GM18873 (cell line): ENCODE measurements around the gene MAP4.

Source experiments
- ATAC-seq: cut with Tn5 transposase; IDR thresholded peaks from one replicate; pipeline ENCODE4 v1.9.1; 2021; ENCODE audit warnings: mild to moderate bottlenecking, moderate library complexity, moderate number of reproducible peaks; ENCODE audit not compliant: unreplicated experiment, low FRiP score

Gene MAP4

DNA sequence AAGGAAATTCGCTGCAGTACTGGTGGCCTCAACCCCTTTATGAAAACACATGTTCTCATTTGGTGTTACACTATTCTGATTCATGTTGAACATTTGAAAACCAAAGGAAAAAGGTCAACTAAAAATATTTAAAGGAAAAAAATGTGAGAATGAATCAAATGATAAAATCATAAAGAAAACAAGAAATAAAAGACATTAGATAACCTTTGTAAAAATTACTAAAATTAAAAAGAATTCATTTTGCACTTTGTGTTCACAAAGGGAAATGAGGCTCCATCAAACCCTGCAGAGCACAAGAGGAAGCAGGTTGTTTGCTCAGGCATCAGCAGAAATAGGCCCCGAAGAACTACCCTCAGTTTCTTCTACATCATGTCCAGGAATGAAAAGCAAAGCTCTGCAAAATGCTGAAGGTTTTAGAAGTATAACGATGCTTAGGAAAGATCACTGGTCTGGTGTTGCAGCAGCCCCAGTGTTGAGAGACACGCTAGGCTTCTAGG, 41.2 kb downstream of the MAP4 start:
- no peak for ATAC-seq

DNA sequence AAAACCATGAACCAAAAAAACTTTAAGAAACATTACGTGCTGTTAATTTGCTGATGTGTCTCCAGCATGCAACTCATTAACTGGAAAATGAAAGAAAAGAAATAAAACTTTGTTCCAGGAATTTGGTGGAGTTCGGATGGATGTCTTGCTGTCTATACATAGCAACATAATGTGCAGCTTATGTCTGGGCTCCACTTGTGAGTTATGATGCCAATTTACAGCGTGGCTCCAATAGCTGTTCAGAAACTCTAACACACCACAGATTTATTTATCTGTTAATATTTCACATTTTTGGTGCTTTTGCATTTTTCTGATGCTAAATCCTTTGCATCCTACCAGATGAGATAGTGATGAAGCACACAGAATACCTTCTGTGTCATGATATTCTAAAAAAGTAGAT, 45.1 kb downstream of the MAP4 start:
- no peak for ATAC-seq

DNA sequence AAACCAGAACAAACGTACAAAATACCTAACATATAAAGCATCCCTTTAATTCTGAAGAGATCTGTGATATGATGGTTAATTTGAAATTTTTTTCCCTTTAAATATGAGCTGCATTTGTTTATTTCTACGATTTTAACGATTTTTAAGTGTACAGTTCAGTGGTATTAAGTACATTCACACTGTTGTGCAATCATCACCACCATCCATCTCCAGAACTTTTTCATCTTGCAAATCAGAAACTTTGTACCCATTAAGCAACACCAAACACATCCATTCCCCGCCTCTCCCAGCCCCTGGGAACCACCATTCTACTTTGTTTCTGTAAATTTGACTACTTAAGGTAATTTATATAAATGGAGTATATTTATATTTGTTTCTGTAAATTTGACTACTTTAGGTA, 51.5 kb downstream of the MAP4 start:
- ATAC-seq: no peak

DNA sequence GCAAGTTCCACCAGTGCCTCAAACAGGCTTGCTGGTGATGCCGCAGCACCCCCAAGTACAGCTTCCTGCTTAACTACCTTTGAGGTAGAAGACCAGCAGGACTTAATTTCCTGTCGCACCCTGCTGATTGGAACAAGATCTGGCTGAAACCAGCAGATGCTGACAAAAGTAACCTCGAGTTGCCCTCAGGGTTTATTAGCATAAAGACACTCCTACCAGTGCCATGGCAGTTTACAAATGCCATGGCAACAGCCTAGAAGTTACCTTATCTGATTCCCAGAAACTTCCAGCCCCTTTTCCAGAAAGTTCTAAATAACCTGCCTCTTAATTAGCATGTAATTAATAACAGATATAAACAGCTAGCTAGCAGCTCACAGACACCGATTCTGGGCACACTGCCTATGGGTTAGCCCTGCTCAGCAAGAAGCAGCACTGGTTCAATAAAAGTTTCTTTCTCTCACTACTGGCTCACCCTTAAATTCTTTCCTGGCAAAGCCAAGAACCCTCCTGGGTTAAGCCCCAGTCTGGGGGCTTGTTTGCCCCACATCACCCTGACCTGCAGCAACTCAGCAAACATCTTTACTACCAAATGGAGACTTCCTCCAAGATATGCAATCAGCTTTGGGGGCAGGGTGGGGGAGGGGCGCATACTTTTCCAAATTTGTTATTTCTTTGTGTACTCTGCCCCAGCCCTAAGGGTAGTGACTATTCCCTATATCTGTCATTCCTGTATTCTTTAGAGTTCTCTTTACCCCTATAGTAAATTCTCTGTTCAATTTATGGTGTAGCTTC, 54.2 kb downstream of the MAP4 start:
- ATAC-seq: no peak

DNA sequence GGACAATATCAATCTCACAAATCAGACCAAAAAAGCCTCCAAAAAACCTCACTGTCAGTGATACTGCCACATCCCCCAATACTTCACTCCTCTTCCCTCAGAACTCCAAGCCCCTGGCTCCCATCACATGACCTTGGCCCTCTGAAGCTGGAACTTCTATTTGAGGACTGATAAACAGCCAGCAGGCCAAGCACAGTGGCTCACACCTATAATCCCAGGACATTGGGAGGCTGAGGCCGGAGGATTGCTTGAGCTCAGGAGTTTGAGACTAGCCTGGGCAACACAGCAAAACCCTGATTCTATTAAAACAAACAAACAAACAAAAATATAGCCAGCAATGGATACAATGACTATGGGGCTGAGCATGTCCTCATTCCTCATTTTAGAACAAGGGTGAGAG, 55.2 kb downstream of the MAP4 start:
- ATAC-seq: no peak

DNA sequence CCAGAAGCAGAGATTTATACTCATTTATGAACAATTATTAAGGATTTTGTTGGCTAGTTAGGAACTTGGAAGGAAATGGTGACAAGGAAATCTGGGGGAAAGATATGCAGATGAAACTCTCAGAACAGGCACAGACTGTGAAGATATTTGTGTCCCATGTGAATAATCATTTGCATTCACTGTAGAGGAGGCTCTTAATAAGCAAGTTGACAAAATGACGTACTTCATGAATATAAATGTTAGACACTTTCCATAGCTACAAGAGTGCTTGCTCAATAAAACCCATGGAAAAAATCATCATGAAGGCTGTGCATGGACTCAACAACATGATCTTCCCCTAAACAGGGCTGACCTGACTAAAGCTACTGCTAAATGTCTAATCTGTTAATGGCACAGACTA, 59.7 kb downstream of the MAP4 start:
- no peak for ATAC-seq

DNA sequence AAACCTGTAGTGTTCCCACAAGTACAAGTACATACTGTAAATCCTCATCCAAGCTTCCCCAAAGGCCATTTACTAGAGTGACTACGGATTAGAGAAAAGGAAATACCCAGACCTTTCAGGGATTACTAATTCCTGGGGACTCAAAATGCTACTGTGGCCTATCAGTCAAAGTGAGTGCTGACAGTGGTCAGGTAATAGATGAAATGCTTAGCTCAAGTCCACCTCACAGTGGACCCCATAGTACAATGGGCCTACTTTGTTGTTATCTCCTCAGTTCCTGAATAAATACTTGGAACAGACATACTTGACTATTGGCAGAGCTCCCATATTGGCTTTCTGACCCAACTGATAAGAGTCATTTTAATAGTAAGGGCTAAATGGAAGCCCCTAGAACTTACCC, 61.6 kb downstream of the MAP4 start:
- ATAC-seq: no peak

DNA sequence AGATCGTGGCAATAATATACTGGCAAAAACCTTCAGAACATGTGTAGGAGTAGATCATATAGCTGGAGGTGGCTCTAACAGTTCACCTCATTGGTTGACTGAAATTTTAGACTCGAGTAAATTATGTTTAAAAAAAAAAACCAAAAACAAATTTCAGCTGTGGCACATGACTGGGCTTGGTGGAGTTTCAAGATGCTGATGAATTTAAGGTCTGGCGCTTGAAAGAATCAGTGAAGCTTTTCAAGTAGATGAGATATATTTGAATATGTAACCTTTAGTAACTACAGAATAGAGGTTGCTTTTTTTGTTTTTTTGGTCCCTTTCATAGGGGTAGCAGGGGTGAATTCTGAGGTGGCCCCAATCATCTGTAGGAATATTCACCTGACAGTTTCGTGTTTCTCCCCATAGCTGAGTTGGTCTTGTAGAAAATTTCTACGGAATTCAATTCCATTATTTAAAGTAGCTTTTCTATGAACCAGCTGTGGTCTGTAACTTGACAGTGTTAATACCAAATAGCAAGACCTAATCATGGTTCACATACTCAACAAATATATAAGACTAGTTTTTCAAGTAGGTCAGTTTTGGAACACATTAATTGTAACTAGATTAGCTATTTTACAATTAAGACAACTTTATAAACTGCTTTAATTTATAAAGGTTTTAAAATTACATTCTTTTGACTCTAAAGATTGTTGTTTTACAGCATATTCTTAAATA, 65.6 kb downstream of the MAP4 start:
- no peak for ATAC-seq

DNA sequence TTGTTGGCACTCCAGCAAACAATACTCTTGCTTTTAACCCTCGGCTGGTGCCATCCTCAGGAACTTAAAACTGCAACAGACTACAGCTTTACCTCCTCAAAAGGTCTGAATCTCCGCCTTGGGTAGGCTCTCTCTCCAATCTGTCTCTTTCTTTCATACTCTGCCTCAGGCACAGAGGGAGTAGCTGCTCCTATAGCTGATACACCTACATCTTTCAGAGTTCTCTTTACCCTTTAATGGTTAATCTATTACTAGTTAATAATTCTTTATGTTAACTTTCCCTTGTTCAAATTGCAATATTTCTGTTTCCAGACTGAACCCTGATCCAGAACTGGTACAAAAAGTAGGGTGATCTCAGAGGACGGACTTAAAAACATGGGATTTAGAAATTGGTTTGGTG, 66.2 kb downstream of the MAP4 start:
- ATAC-seq: no peak

DNA sequence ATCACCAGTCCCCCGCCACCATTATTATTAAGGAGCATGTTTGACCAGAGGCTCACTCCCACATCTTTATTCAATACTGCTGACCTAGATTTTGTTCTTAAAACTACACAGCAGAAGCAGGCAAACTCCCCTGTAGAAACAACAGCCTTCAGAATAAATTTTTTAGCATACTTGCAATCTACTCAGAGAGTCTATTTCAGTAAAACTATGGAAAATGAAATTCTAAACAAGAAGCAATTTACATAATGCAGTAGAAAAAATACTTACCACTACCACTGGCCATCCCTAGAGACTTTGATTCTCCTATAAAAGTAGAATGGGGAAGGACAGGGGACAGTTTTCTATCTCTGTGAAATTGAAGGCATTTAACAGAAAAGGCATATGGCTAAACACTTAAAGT, 76.0 kb downstream of the MAP4 start:
- no peak for ATAC-seq

DNA sequence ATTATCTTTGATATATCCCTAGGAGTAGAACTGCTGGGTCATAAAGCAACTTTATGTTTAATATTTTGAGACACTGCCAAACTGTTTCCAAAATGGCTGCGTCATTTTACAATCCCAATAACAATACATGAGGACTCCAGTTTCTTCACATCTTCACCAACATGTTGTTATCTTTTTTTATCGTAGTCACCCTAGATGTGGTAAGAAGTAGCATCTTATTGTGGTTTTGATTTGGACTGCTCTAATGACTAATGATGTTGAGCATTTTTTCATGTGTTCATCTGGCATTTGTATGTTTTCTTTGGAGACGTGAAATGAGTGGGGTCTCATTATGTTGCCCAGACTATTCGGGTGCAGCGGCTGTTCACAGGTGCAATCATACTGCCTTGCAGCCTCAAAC, 83.8 kb downstream of the MAP4 start:
- no peak for ATAC-seq

DNA sequence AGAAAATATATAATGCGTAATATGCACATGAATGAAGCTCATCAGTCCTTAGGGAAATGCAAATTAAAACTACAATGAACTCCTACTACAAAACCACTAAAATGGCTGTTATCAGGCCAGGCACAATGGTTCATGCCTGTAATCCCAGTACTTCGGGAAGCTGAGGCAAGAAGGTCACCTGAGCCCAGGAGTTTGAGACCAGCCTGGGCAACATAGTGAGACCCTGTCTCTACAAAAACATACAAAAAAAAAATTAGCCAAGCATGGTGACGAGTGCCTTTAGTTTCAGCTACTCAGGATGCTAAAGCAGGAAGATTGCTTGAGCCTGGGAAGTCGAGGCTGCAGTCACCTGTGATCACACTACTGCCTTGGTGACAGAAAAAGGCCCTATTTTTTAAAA, 85.2 kb downstream of the MAP4 start:
- ATAC-seq: no peak

DNA sequence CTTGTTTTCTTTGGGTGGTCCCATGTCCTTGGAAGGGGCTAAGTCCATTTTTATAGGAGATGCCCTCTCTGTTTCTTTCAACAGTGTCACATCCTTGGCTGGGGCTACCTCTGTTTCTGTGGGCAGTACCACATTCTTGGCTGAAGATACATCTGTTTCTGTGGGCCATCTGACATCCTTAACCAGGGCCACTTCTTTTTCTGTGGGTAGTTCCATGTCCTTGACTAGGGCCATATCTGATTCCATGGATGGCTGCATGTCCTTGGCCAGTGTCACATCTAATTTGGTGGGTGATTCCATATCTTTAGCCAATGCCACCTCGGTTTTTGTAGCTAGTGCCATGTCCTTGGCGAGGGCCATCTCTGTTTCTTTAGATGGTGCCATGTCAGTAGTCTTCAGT, 99.5 kb downstream of the MAP4 start:
- no peak for ATAC-seq

DNA sequence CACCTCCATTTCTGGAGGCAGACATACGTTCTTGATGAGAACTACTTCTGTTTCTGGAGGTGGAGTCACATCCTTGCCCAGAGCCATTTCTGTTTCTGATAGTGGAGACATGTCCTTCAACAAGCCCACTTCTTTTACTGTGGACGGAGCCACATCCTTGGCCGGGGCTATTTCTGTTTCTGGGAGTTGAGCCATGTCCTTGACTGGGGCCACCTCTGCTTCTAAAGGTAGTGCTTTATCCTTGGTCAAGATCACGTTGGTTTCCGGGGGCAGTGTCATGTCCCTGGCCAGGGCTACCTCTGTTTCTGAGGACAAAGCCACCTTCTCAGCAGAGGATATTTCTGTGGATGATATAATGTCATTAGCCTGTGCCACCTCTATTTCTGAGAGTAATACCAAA, 100.0 kb downstream of the MAP4 start:
- no peak for ATAC-seq

DNA sequence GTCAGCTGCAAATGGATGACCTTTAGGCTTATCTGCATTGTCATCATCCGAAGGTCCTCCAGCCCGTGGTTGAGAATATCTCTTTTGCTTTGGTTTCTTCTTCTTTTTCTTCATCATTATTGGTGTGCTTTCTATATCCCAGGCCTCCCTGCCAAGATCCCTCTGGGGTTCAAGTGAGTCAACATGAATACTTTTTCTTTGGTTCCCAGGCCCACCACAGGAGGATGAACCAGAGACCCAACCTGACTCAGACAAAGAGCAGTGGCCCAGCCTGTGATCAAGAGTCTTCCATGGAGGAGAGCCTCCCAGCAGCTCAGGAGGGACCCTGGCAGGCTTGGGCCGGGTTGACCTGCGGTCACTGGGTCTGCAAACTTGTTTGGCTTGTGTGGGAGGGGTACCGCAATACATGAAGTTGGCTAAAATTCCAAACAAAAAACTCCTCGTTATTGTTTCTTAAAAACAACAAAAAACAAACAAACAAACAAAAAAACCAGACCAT, 104.2 kb downstream of the MAP4 start:
- ATAC-seq: no peak

DNA sequence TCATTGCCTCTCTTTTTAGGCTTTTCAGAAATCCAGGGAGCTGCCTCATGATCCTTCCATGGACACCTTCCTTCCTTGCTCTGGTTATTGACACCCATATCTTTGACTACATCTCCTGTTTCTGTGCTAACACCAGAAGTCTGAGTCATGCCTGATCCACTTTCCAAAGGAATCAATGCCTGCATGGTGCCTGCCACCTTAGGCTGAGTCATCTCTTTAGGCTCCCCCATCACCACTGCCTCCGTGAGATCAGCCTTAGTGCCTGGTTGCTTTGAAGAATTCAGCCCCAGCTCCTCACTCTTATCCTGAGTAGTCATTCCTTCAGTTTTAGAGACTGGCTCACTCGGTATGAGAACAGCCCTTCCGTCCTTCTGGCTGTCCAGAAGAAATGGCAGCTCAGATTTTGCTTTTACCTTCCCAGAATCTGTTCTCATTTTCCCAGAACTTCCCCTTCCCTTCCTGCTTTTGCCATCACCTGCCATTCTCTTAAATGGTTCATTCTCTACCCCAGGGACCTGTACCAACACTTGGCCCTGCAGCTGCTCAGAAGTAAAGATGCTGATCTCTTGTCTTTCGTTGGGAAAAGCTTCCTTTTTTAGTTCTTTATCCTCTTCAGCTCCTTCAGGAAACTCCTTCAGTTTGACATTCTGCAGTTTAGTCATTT, 105.3 kb downstream of the MAP4 start:
- ATAC-seq: no peak

DNA sequence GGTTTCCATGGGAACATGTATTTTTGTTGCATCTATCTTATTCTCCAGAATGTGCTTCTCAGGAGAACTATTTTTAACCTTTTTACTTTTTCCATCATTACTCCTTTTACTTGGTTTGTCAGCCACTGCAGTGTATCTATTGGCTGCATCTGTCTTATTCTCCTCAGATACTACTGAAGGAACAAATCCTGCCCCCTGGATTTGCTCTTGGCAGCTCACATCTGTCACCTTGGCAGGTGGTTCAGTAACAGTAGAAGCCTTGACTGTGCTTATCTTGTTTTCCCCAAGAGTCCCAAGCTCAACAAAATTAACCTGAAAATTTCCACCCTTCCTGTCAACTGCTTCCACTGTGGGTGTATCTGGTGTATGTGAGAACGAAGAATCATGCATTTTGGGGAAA, 106.0 kb downstream of the MAP4 start:
- ATAC-seq: no peak

DNA sequence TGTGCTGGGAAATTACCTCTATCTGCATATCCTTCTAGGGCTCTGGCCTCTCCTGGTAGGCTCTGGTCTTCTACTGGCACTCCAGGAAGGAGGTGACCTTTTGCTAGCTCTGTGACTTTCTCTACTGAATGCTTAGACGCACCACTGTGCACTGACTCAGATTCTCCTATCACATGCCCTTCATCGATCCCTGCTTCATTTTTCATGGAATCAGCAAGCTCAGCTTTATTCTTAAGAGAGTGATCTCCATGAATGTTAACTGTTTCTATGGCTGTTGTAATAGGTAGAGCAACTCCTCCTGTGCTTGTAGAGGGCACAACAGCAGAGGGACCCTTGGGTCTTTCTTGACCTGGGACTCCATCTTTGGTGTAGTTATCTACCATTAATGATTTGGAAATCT, 106.6 kb downstream of the MAP4 start:
- ATAC-seq: no peak

DNA sequence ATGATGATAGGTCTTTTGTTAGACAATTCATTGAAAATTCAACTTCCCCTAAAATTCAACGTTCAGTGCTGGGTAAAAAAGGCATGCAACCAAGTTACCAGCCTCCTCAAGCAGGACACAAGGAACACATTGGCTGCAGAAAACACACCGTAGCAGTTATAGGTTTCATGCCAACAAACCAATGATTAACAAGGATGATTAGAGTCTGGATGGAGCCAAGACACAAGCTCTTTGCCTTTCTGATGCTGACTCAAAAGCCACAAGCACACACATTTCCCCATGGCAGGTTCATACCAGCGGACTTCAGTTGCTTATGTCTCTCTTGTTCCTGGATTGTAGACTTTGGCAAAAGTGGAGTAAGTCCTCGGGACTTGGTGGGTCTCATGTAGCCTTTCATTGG, 107.5 kb downstream of the MAP4 start:
- ATAC-seq: no peak

DNA sequence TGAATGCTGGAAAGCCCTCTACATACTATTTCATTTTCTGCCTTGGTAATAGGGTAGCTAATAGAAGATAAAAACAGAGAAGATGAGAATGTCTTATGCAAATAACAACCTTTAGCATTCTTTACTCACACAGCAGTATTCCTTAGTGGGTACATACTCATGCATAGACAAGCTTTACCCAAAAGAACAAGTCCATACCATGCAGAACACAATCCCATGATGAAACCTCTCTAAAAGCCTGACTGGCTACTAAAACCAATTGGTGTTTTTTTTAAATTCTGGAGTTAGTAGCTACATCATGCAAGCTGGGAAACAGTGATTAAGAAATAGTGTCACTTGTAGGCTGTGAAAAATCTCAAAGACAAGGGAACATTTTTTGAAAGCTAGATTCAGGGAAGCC, 108.4 kb downstream of the MAP4 start:
- no peak for ATAC-seq

DNA sequence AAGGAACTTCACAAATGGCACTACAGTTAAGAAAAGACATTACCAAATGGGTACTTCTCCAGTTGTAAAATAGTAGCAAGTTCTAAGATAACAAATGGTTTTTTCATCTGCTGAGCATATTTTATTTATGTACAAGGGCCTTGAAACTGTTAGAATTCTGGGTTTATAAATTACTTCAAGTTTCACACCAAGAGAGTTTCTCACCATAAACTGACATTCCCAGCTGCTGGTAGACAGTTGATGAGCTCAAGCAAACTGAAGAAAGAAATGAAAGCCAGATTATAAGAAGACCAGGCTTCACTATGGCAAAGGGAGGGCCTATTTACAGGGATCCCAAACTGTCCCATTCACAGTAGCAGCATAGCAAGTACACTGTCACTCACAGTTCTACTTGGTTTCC, 113.5 kb downstream of the MAP4 start:
- no peak for ATAC-seq
